H7 (cell line): Measurements from ENCODE around the gene ERG. TPM values are rescaled to one million over a fixed set of nuclear protein-coding genes. Genes with fewer than 3 reads are reported as not detected.

Experiments used
- DNase-seq: peaks from one replicate; pipeline ENCODE4 v3.0.0; 2012
- H3K27me3 ChIP-seq: 2 replicates; pipeline ENCODE4 v1.6.0; 2011; ENCODE audit warnings: mild to moderate bottlenecking, low read length; ENCODE audit not compliant: control insufficient read depth, insufficient read depth
- H3K36me3 ChIP-seq: replicated peaks from 2 replicates; pipeline ENCODE4 v1.5.1; 2011; ENCODE audit warnings: low read length; ENCODE audit not compliant: control insufficient read depth, insufficient read depth
- H3K4me3 ChIP-seq: 2 replicates; pipeline ENCODE4 v1.5.1; 2011; ENCODE audit warnings: low read depth, mild to moderate bottlenecking, control low read depth, low read length, moderate library complexity; ENCODE audit not compliant: insufficient read depth
- total RNA-seq: library from RNA; depleted of rRNA; stranded (reverse); fragments of >200 nt; shearing (Covaris generic); gene quantifications from 2 replicates; pipeline ENCODE4 v1.2.3, GENCODE V29; 2014

The ERG gene
- total RNA-seq, 1 experiment from 2014 or later, result 1.5 TPM

DNA sequence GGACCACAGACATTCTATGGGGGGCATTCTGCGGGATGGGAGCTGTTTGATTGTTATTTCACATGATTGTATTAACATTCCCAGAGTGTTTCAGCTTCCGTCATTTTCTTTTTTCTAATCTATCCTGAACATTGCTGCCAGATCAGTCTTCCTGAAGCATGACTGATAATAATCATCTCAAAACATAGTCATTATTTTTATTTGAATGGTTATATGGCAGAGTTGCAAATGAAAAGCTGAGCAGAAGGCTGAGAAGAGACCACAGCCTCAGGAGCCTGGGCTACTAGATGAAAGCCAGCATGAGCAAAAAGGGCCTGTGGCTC, 109.0 kb downstream of the ERG start:
- Histone ChIP-seq H3K4me3 (no peak overlapping the region), H3K36me3 (no peaks in the 10 kb centered on the region), H3K27me3 (no peaks in the 10 kb centered on the region)
- DNase-seq, result no peak

DNA sequence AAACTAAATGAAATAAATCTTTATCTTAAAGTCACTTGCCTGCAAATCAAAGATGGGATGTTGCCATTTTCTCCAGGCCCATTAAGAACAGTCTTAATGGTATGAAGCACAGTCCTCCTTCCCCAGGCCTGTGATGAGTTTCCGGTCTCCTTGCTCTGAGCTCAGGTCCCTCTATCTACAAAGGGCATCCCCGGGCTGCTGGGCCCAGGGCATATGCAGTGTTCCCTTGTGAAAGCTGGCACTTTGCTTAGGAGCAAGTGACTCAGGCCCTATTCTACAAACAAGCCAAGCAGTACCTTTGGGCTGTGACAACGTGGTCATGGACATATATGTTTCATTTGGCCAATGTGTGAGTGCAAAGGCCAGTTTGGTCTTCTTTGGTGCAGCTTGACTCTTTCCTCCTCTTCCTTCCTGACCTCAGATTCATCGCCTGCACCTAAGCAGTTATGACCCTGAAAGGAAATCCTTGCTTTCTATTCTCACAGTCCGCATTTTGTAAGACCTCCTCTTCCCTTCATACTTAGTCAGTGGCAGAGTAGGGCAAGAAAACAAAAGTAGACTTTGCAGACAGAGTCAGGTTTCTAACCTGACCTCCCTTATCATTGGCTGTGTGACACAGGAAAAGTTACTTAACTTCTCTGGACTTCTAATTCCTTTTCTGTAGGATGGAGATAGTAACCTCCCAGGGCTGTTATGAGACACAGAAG, 109.5 kb downstream of the ERG start:
- no peaks in the 10 kb centered on the region for H3K27me3 ChIP-seq
- H3K36me3 ChIP-seq, result no peaks in the 10 kb centered on the region
- no peak overlapping the region for H3K4me3 ChIP-seq
- DNase-seq, result no peak

DNA sequence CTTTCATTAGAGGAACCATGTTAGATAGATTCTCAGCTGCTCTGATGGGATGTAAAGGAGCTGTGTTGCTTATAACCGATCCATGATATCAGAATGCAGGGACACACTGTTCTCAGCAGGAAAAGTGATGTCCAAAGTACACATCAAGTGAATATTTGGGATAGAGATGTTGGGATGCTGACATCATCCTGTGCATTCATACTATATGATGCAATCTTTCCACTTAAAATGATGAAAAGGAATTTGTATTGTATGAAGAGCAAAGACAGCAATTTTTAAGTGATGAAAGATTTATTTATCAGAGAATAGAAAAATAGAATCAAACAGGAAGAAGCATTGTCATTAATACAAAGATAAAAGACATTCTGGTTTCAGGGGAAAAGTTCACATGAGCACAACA, 110.1 kb downstream of the ERG start:
- no peak for DNase-seq
- Histone ChIP-seq H3K4me3 (no peak overlapping the region), H3K36me3 (no peaks in the 10 kb centered on the region), H3K27me3 (no peaks in the 10 kb centered on the region)

DNA sequence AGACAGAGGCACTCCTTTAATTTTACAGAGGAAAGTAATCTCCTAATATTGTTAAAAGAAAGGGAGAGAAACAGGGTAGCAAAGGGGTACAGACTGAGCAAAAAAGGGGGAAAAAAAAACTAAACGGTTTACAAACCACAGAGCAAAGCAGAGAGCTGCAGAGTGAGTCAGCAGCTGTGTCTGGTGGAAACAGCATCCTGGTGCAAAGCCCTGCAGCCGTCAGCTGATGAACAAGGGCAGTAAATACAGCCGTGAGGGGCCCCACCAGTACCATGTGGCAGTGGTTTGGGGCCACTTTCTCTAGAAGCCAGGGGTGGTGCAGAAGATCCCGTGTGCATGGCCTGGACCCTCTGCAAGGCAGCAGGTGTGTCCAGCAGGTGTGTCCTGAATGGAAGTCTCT, 111.3 kb downstream of the ERG start:
- Histone ChIP-seq H3K27me3 (no peaks in the 10 kb centered on the region), H3K36me3 (no peaks in the 10 kb centered on the region), H3K4me3 (no peak overlapping the region)
- no peak for DNase-seq

DNA sequence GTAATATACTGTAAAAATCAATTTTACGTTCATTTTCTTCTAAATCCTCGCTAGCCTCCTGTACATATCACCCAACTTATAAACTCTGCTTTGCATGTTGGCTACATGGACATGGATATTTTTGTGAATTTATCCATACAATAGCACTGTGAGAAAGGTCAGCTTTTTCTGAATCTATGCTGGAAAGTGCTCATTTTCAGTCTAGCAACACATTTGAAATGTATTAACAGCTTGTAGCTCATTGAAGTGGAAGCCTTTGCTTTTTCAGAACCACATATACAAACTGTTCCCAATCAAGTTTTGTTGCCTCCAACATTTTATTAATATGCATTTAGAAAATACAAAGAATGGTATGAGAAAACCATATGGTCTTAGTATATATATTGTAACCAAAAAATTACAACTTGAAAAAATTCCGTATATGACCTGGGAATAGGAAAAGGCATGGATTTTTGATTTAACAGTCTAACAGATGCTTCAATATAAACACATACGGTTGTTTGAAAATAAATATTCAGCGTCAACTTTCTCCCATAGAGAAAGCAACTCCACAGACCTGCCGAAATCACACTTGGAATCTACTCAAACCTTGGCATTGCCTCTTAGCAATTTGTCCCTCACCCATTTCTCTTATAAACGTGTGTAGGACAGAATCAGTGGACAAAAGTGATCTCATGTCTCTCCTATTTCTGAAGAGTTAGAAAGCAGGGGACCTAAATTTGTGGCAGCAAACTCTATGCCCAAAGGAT, 112.7 kb downstream of the ERG start:
- no peaks in the 10 kb centered on the region for H3K27me3 ChIP-seq
- no peak for DNase-seq
- H3K4me3 ChIP-seq, result no peak overlapping the region
- no peaks in the 10 kb centered on the region for H3K36me3 ChIP-seq

DNA sequence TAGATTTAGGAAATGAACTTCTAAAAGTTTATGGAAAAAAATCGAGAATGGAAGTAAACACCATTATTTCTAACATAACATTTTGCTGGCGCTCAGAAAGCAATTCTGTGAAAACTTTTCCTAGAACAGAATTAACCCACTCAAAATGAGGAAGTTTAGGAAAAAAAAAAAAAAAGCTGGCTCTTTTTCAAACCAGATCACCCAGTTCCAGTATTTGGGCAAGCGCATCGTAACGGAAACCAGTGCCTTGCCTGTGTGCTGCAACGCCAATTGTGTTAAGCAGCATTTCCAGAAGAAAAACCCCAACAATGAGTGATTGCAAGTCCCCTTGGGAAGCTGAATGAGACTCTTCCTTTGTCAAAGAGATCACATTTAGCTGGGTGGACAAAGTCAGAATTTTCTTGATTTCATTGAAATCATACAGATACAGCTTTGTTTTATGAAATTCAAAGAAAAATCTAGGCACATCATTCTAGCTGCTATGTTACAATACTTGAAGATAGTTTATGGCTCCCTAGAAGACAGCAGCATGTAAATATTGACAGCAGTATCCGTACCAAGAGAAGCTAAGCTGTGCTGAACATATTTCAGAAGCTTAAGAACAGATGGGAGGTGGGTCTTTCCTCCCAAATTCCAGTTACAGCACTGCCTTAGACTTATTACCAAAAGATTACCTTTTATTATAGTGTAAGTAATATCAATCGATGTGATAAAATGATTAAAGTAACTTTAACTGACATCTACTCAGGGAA, 113.4 kb downstream of the ERG start:
- Histone ChIP-seq H3K27me3 (no peaks in the 10 kb centered on the region), H3K36me3 (no peaks in the 10 kb centered on the region), H3K4me3 (no peak overlapping the region)
- DNase-seq, result no peak

DNA sequence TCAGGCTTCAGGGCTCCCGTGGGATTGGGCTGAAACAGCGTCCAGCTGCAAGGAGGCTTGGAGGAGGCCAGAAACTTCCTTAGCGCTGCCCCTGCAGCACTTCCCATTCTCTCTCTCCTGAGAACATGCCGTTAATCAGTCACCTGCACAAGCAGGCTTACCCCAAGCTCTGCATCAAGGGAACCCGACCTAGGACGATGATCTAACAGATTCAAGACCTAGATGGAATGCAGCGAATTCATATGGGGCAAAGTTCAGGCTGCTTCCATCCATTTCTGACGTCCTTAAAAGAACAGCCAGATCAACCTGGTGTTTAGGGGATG, 114.1 kb downstream of the ERG start:
- no peak for DNase-seq
- no peak overlapping the region for H3K4me3 ChIP-seq
- no peaks in the 10 kb centered on the region for H3K27me3 ChIP-seq
- no peaks in the 10 kb centered on the region for H3K36me3 ChIP-seq

DNA sequence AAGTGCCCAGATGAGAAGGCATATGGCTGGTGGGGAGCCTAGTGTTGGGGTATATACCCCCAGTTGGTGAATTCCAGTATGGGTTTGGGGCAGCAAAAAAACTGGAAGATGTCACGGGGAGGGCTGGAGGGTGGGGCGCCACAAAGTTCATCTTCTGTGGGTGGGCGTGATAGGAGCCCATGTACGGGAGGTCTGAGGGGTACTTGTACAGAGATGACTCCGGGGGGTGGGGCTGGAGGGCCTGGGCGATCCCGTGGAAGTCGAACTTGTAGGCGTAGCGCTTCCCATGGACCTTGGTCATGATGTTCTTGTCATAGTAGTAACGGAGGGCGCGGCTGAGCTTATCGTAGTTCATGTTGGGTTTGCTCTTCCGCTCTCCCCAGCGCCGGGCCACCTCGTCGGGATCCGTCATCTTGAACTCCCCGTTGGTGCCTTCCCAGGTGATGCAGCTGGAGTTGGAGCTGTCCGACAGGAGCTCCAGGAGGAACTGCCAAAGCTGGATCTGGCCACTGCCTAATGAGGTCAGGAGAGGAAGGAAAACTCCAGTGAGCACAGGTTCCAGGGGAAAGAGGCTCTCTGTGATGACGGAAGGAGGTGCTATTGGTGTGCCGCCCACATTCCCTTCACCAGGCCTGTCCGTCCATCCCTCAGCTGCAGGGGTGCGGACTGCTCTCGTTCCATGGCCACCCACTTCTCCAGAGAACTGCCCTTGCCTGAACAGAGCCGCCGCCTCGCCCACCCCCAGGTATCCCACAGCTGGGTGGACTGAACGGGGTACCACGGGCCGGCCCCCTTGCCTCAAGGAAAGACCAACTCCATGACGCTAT, 114.7 kb downstream of the ERG start:
- no peak for DNase-seq
- Histone ChIP-seq H3K36me3 (no peaks in the 10 kb centered on the region), H3K4me3 (no peak overlapping the region), H3K27me3 (no peaks in the 10 kb centered on the region)

DNA sequence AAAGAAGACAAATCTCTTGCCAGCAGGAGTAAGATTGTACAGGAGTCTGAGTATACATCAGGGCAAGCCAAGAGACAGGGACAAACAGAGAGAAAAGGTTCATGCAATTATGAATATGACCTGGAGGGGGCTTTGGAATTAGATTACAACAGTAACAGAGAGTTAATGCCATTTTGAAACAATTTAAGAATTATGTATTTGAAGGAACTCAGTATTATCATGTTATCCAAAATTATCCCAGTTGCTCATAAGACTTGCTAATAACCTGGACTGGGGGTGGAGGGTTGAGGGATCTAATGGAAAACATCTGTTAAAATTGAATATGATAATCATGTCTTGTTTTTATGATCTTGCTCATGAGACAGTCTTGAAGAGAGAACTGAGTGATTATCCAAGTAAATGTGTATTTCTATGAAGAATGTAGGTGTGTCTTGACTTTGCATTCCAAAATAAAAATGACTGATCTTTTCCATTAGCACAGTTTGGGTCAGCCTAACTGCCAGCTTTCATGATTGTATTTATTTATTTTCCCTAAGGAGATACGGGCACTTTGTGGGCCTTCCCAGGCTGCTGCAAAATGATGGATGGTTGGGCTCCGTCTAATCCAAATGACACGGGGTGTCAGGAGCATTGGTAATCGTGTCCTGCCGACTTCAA, 117.7 kb downstream of the ERG start:
- Histone ChIP-seq H3K4me3 (no peak overlapping the region), H3K36me3 (no peaks in the 10 kb centered on the region), H3K27me3 (no peaks in the 10 kb centered on the region; the same call in 1 of the 2 replicates)
- no peak for DNase-seq

DNA sequence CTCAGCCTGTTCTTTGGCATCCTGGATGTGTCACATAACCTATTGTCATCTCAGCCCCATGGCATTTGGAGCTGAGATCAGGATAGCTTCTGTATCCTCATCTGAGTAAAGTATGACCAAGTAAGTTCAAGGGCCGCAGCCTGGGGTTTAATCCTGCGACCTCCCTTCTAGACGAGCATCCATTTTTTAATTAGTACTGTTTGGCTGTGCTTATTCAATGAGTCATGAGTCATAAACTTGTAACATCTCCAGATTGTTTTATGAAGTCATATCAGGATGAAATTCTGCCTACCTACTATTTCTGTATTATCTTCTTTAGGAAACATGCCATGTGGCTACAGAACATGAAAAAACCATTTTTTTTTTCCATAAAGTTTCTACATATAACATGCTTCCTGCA, 119.1 kb downstream of the ERG start:
- Histone ChIP-seq H3K27me3 (no peaks in the 10 kb centered on the region; the same call in 1 of the 2 replicates), H3K36me3 (no peaks in the 10 kb centered on the region), H3K4me3 (no peak overlapping the region)
- DNase-seq, result no peak

DNA sequence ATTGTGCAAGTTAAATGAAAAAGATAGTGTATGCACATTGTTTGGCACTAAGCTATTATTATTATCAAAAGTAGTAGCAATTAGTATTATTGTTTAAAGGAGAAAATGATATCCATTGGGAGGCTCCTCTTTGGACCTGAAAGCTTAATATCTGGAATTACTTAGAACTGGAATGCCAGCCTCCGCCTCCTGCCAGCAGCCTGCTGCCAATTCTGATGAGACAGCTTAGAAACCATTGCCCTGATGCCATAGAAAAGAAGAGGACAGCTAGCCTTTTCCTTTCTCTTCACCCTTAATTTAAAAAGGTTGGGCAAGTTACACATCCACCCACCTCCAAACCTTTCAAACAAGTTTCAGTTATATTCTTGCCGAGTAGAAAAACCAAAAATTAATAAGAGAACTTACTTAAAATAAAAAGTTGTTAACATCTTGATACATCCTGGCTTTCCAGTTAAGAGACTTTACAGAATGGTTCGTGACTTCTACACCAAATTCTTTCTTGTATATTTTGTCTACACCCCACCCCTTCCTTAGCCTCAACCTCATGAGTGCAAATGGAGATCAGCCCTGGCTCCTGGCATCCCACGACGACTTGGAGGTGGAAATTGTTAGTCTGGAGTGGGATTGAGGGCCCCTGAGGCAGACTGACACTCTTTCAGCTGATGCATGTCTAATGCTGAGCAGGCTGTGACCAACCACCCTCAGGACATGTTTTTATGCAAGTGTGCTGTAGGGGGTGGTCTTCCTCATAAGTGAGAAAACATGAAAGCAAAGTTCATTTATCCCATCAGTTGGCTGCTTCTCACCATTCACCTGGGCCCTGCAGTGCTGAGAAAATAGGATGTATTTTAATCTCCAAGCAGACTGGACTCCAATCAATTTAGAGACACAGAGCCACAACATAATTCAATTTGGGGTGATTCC, 120.8 kb downstream of the ERG start:
- no peak for DNase-seq
- no peak overlapping the region for H3K4me3 ChIP-seq
- no peaks in the 10 kb centered on the region; the same call in 1 of the 2 replicates for H3K27me3 ChIP-seq
- no peaks in the 10 kb centered on the region for H3K36me3 ChIP-seq

DNA sequence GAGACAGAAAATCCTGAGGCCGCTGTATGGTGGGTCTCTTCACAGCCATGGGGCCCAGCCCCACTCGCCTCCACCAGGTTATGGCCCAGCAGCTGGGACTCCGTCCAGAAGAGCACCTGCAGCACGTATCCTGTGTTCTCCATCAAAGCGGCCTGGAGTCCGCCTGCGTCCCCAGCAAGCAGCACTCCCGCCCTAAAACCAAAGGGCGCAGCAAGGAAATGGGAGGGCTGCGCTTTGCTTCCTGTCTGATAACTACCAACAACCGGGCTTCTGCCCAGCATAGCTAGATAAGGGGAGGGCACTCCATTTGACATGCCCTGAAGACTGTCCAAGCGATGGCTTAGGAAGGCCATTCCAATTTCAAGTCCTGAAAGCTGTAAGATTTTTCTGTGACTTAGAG, 121.6 kb downstream of the ERG start:
- no peak overlapping the region for H3K4me3 ChIP-seq
- H3K36me3 ChIP-seq, result no peaks in the 10 kb centered on the region
- DNase-seq, result no peak
- no peaks in the 10 kb centered on the region; the same call in 1 of the 2 replicates for H3K27me3 ChIP-seq

DNA sequence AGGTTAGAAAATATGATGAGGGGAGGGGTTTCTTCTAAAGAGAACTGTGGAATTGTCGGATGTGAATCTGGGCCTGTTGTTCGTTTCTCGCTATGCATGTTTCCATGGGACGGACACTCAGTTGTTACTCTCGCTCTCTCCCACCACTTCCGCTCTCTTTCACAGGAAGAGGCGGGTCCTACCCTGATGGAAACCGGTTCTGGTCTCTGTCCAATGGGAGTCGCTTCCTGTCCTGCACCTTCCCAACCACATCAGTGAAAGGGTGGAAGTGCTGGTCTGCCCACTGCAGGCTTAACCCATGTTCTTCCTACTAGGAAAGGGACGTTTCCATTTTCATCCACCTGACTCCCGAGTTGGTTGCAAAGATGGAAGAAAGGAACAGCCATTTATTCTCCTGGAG, 122.0 kb downstream of the ERG start:
- H3K27me3 ChIP-seq, result no peaks in the 10 kb centered on the region; the same call in 1 of the 2 replicates

More for the DNA sequence above, 122.0 kb downstream of the ERG start:
- Histone ChIP-seq H3K4me3 (no peak overlapping the region), H3K36me3 (no peaks in the 10 kb centered on the region)
- DNase-seq, result no peak
